Fibroblast of pulmonary artery (primary cell): ENCODE results near the gene CPNE5.

ENCODE experiments used
- DNase-seq: peaks from one replicate; pipeline ENCODE4 v3.0.0-alpha.2; 2010; ENCODE audit warnings: low read depth
- H3K4me3 ChIP-seq: replicated peaks from 2 replicates; pipeline ENCODE4 v1.5.1; 2011; ENCODE audit warnings: low read depth, mild to moderate bottlenecking, control low read depth, low read length, moderate library complexity
- CTCF ChIP-seq: IDR thresholded peaks from 2 replicates; pipeline ENCODE4 v1.5.1; 2011; ENCODE audit warnings: mild to moderate bottlenecking, control low read depth, low read length, inconsistent platforms; ENCODE audit errors: missing control alignments

The CPNE5 gene

GRCh38 chr6:36700831-36701230, 138.4 kb downstream of the CPNE5 start:
- H3K4me3 ChIP-seq = no peak overlapping the region
- DNase-seq = no peak
- TF ChIP-seq CTCF = no peak

- TF ChIP-seq CTCF = no peak
- no peak for DNase-seq
- H3K4me3 ChIP-seq = no peak overlapping the region
These were observed 139.0 kb downstream of the CPNE5 start for GRCh38 chr6:36700071-36700812.

- no peak for DNase-seq
- no peak overlapping the region for H3K4me3 ChIP-seq
- TF ChIP-seq CTCF = no peak
These were observed 139.9 kb downstream of the CPNE5 start for GRCh38 chr6:36699348-36699747.

GRCh38 chr6:36698871-36699271, 140.4 kb downstream of the CPNE5 start:
- TF ChIP-seq CTCF = no peak
- no peak for DNase-seq
- no peak overlapping the region for H3K4me3 ChIP-seq

- TF ChIP-seq CTCF = no peak
- DNase-seq = no peak
- no peak overlapping the region for H3K4me3 ChIP-seq
These were observed 141.0 kb downstream of the CPNE5 start for GRCh38 chr6:36698196-36698595.

GRCh38 chr6:36697481-36697903, 141.8 kb downstream of the CPNE5 start, which contains the start of gene RAB44:
RAB44 (plus strand) TSS chr6:36697826; CDS start chr6:36704236, 6,410 bp downstream.
- no peak for TF ChIP-seq CTCF
- H3K4me3 ChIP-seq = no peak within 1 kb of the TSS
- DNase-seq = no peak

GRCh38 chr6:36695414-36695813, 143.8 kb downstream of the CPNE5 start:
- H3K4me3 ChIP-seq = no peak overlapping the region
- TF ChIP-seq CTCF = no peak
- no peak for DNase-seq
